ENCODE measurements around the gene RABGGTA.

DNA sequence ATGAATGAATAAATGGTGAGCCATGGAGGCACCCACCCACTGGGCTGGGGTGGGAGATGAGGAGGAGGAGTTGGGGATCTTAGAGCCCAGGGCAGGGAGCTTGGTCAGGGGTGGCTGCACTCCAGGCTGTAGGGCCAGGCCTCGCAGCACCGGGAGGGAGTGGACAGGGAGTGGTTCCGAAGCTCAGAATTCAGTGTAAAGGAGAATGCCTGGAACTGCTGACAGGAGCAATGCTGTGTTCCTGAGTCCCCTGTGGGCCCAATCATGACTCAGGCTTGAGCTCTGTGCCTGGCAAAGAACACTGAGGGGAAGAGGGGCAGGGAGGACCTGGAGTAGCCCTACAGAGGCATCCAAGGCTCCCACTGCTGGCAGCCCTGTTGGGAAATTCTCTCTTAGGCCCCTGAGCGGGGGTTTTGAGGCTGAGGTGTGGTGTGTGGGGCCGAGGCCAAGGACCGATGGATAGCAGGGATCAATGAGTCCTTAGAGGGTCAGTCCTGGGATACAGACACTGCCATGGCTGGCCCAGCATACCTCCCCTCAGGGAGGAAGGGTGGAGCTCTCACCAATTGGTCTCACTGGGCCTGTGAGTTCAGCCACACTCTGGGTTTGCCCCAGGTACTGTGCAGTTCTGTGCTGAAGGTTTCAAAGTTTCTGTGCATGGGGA, 9.5 kb upstream of the RABGGTA start:
- TF ChIP-seq CTCF (IDR thresholded peaks at IDR 0.05; ENCODE audit: low read depth, low read length, poor library complexity, severe bottlenecking) (no peak), EZH2phosphoT487 (IDR thresholded peaks at IDR 0.05; ENCODE audit: borderline replicate concordance, low read length) (no peak)
